Gastrocnemius medialis (tissue), 4 donors: ENCODE measurements around the gene GFY.

Source experiments
- CTCF ChIP-seq, 5 experiments: fragments of 450-650 bp in 3 of 5; fragments of 200-600 bp in 2 of 5; sonication (generic) in 2 of 5; IDR thresholded peaks in 4 of 5; conservative IDR thresholded peaks in 1 of 5; 1 replicate in 4 of 5; 2 replicates in 1 of 5; pipeline ENCODE4 v1.5.1; 2016 to 2019; ENCODE audit warnings: antibody characterized with exemption in 5 of 5, mild to moderate bottlenecking in 3 of 5, moderate library complexity in 3 of 5
- POLR2A ChIP-seq, 2 donors: fragments of 450-650 bp; IDR thresholded peaks; one replicate each; pipeline ENCODE4 v1.6.1; 2017; ENCODE audit warnings: antibody characterized with exemption in 2 of 2, mild to moderate bottlenecking in 2 of 2, moderate library complexity in 2 of 2

GRCh38 chr19:49417088-49417487 lies 8.1 kb upstream of the GFY start:
- no peak for TF ChIP-seq CTCF (IDR thresholded peaks at IDR 0.05 in 4 of 5, conservative IDR thresholded peaks at IDR 0.05 in 1 of 5)
- no peak for TF ChIP-seq POLR2A (IDR thresholded peaks at IDR 0.05)
